ENCODE results near the gene ZNF365.
"Not testable (repeated sequence)": the region's sequence is repeated elsewhere in the genome, so short reads cannot be mapped to it uniquely, and the experiment has no call there.

The ZNF365 gene

GRCh38 chr10:62373995-62374861, at the start of gene ZNF365:
Gene ZNF365, plus strand, starts transcription at chr10:62374369. Its CDS starts 1,825 bp downstream, at chr10:62376194.
- DNase-seq = no peak

- DNase-seq = no peak
These were observed 48.0 kb upstream of the ZNF365 start for GRCh38 chr10:62326176-62326575.

GRCh38 chr10:62327885-62328284, 46.3 kb upstream of the ZNF365 start:
- DNase-seq = no peak

- no peak for DNase-seq
These were observed 44.0 kb upstream of the ZNF365 start for GRCh38 chr10:62330213-62330612.

- no peak for DNase-seq
These were observed 41.8 kb upstream of the ZNF365 start for GRCh38 chr10:62332406-62332805.

- DNase-seq = no peak
These were observed 40.9 kb upstream of the ZNF365 start for GRCh38 chr10:62333135-62333889.

- DNase-seq = no peak
These were observed 40.0 kb upstream of the ZNF365 start for GRCh38 chr10:62333988-62334682.

GRCh38 chr10:62335326-62335725, 38.8 kb upstream of the ZNF365 start:
- no peak for DNase-seq

GRCh38 chr10:62336404-62336803, 37.8 kb upstream of the ZNF365 start:
- DNase-seq = no peak

- DNase-seq = no peak
These were observed 32.8 kb upstream of the ZNF365 start for GRCh38 chr10:62341419-62341818.

GRCh38 chr10:62343000-62343399, 31.2 kb upstream of the ZNF365 start:
- no peak for DNase-seq

- DNase-seq = no peak
These were observed 26.1 kb upstream of the ZNF365 start for GRCh38 chr10:62348029-62348428.

- no peak for DNase-seq
These were observed 21.7 kb upstream of the ZNF365 start for GRCh38 chr10:62352356-62352970.

- no peak for DNase-seq
These were observed 19.3 kb upstream of the ZNF365 start for GRCh38 chr10:62354916-62355315.

GRCh38 chr10:62356447-62356846, 17.7 kb upstream of the ZNF365 start:
- DNase-seq = no peak

GRCh38 chr10:62358151-62358550, 16.0 kb upstream of the ZNF365 start:
- DNase-seq = not testable (repeated sequence)

- no peak for DNase-seq
These were observed 552 bp upstream of the ZNF365 start for GRCh38 chr10:62373639-62373994.

- no peak for DNase-seq
These were observed 917 bp downstream of the ZNF365 start for GRCh38 chr10:62374862-62375710.

GRCh38 chr10:62376071-62377025, 2.2 kb downstream of the ZNF365 start:
- DNase-seq = no peak

- no peak for DNase-seq
These were observed 2.9 kb downstream of the ZNF365 start for GRCh38 chr10:62377026-62377415.

- DNase-seq = no peak
These were observed 3.8 kb downstream of the ZNF365 start for GRCh38 chr10:62377966-62378365.
